H9 (cell line): ENCODE data around the gene NKAIN4. TPM values are rescaled to one million over a fixed set of nuclear protein-coding genes. Genes with fewer than 3 reads are reported as not detected.

Experiments
- DNase-seq: peaks from one replicate; pipeline ENCODE4 v3.0.0-alpha.2; 2017
- H2AFZ ChIP-seq: one replicate; pipeline ENCODE4 v1.6.1; 2013; ENCODE audit warnings: mild to moderate bottlenecking, low read length, control low read depth, moderate library complexity
- H2AK5ac ChIP-seq: 2 replicates; pipeline ENCODE4 v1.6.1; 2013; ENCODE audit warnings: low read length, control low read depth, mixed read lengths; ENCODE audit not compliant: insufficient read length
- H2BK120ac ChIP-seq: one replicate; pipeline ENCODE4 v1.6.1; 2013; ENCODE audit warnings: low read depth, mild to moderate bottlenecking, low read length, control low read depth, inconsistent platforms; ENCODE audit not compliant: poor library complexity, severe bottlenecking
- H2BK12ac ChIP-seq: 2 replicates; pipeline ENCODE4 v1.6.1; 2013; ENCODE audit warnings: low read length, control low read depth, mixed read lengths, low read depth; ENCODE audit not compliant: insufficient read length
- H2BK15ac ChIP-seq: 2 replicates; pipeline ENCODE4 v1.6.1; 2013; ENCODE audit warnings: low read depth, low read length, control low read depth
- H2BK20ac ChIP-seq: one replicate; pipeline ENCODE4 v1.6.1; 2013; ENCODE audit warnings: low read depth, mild to moderate bottlenecking, low read length, control low read depth, inconsistent platforms; ENCODE audit not compliant: poor library complexity, severe bottlenecking
- H2BK5ac ChIP-seq: 2 replicates; pipeline ENCODE4 v1.6.1; 2013; ENCODE audit warnings: low read length, control low read depth, mixed read lengths; ENCODE audit not compliant: insufficient read length
- H3K14ac ChIP-seq: 2 replicates; pipeline ENCODE4 v1.6.1; 2013; ENCODE audit warnings: low read length, control low read depth; ENCODE audit not compliant: insufficient read depth
- H3K18ac ChIP-seq: 2 replicates; pipeline ENCODE4 v1.6.1; 2013; ENCODE audit warnings: low read depth, mild to moderate bottlenecking, mixed read lengths, low read length, control low read depth; ENCODE audit not compliant: insufficient read length
- H3K23ac ChIP-seq: 2 replicates; pipeline ENCODE4 v1.6.1; 2013; ENCODE audit warnings: low read length, control low read depth, mixed read lengths, low read depth; ENCODE audit not compliant: insufficient read length
- H3K23me2 ChIP-seq: 2 replicates; pipeline ENCODE4 v1.6.1; 2013; ENCODE audit warnings: low read depth, mild to moderate bottlenecking, mixed read lengths, low read length, control low read depth; ENCODE audit not compliant: insufficient read length, poor library complexity, severe bottlenecking
- H3K27ac ChIP-seq: 2 replicates; pipeline ENCODE4 v1.5.1; 2013; ENCODE audit warnings: low read length, control low read depth, mixed read lengths, low read depth; ENCODE audit not compliant: insufficient read length
- H3K27me3 ChIP-seq: 2 replicates; pipeline ENCODE4 v1.6.1; 2013; ENCODE audit warnings: low read length, control low read depth, inconsistent platforms; ENCODE audit not compliant: insufficient read depth
- H3K4ac ChIP-seq: 2 replicates; pipeline ENCODE4 v1.6.1; 2013; ENCODE audit warnings: low read depth, mild to moderate bottlenecking, control low read depth, inconsistent platforms, low read length, moderate library complexity
- H3K4me1 ChIP-seq: 2 replicates; pipeline ENCODE4 v1.6.1; 2013; ENCODE audit warnings: low read length, control low read depth, inconsistent platforms; ENCODE audit not compliant: insufficient read depth
- H3K4me2 ChIP-seq: 2 replicates; pipeline ENCODE4 v1.6.1; 2013; ENCODE audit warnings: low read length, control low read depth, mixed read lengths; ENCODE audit not compliant: insufficient read length, insufficient read depth
- H3K56ac ChIP-seq: 2 replicates; pipeline ENCODE4 v1.6.1; 2013; ENCODE audit warnings: low read depth, mild to moderate bottlenecking, mixed read lengths, low read length, control low read depth; ENCODE audit not compliant: insufficient read length
- H3K79me1 ChIP-seq: 2 replicates; pipeline ENCODE4 v1.6.1; 2013; ENCODE audit warnings: low read depth, mild to moderate bottlenecking, moderate library complexity, low read length, control low read depth, inconsistent platforms; ENCODE audit not compliant: insufficient read depth, poor library complexity, severe bottlenecking
- H3K79me2 ChIP-seq: 2 replicates; pipeline ENCODE4 v1.6.1; 2013; ENCODE audit warnings: low read length, control low read depth, inconsistent platforms; ENCODE audit not compliant: insufficient read depth
- H3K9ac ChIP-seq: 2 replicates; pipeline ENCODE4 v1.6.1; 2013; ENCODE audit warnings: low read length, control low read depth, mixed read lengths; ENCODE audit not compliant: insufficient read length; ENCODE audit errors: extremely low read depth
- H3K9me3 ChIP-seq: one replicate; pipeline ENCODE4 v1.6.1; 2013; ENCODE audit warnings: low read depth, low read length, inconsistent platforms; ENCODE audit not compliant: control insufficient read depth
- H3T11ph ChIP-seq: one replicate; pipeline ENCODE4 v1.6.1; 2013; ENCODE audit warnings: mild to moderate bottlenecking, low read length, control low read depth, inconsistent platforms
- H4K20me1 ChIP-seq: one replicate; pipeline ENCODE4 v1.6.1; 2013; ENCODE audit not compliant: control insufficient read depth, insufficient read length, insufficient read depth
- H4K5ac ChIP-seq: 2 replicates; pipeline ENCODE4 v1.6.1; 2013; ENCODE audit warnings: low read depth, mild to moderate bottlenecking, mixed read lengths, low read length, control low read depth; ENCODE audit not compliant: insufficient read length
- H4K8ac ChIP-seq: replicated peaks from 2 replicates; pipeline ENCODE4 v1.6.1; 2013; ENCODE audit warnings: low read length, control low read depth, mixed read lengths, low read depth; ENCODE audit not compliant: insufficient read length
- H4K91ac ChIP-seq: 2 replicates; pipeline ENCODE4 v1.6.1; 2013; ENCODE audit warnings: low read depth, mild to moderate bottlenecking, moderate library complexity, mixed read lengths, low read length, control low read depth; ENCODE audit not compliant: insufficient read length
- H3K27ac Mint-ChIP-seq, 3 experiments: 2 replicates in 2 of 3; 3 replicates in 1 of 3; pipeline ENCODE4 v1.8.0; 2020 to 2021; ENCODE audit warnings: mixed read lengths in 3 of 3, mild to moderate bottlenecking in 1 of 3, moderate library complexity in 1 of 3
- H3K27me3 Mint-ChIP-seq: 2 replicates; pipeline ENCODE4 v1.8.0; 2021; ENCODE audit warnings: low read depth, mild to moderate bottlenecking, moderate library complexity, mixed read lengths
- H3K36me3 Mint-ChIP-seq, 3 experiments: 2 replicates in 2 of 3; 3 replicates in 1 of 3; pipeline ENCODE4 v1.8.0; 2020 to 2021; ENCODE audit warnings: low read depth in 3 of 3, mixed read lengths in 3 of 3; ENCODE audit not compliant: insufficient read depth in 1 of 3
- H3K4me1 Mint-ChIP-seq, 2 experiments: 2 replicates each; pipeline ENCODE4 v1.8.0; 2020; ENCODE audit warnings: mixed read lengths in 2 of 2
- H3K4me3 Mint-ChIP-seq, 2 experiments: 2 replicates in 1 of 2; 3 replicates in 1 of 2; pipeline ENCODE4 v1.8.0; 2020 to 2021; ENCODE audit warnings: mild to moderate bottlenecking in 2 of 2, mixed read lengths in 2 of 2, moderate library complexity in 1 of 2
- H3K9me3 Mint-ChIP-seq, 2 experiments: 2 replicates in 1 of 2; 3 replicates in 1 of 2; pipeline ENCODE4 v1.8.0; 2020; ENCODE audit warnings: mild to moderate bottlenecking in 2 of 2, mixed read lengths in 2 of 2, moderate library complexity in 1 of 2
- CTCF ChIP-seq: fragments of 200-600 bp; sonication (generic); conservative IDR thresholded peaks from 3 replicates; pipeline ENCODE4 v1.8.0; 2021; ENCODE audit warnings: antibody characterized with exemption, mild to moderate bottlenecking
- WGBS: extraction: QIAGEN DNeasy Blood & Tissue Kit; methylation state at CpG from one replicate; pipeline ENCODE4 v1.1.7; 2013; ENCODE audit warnings: missing lambda C conversion rate, low lambda C conversion rate, mixed read lengths; ENCODE audit not compliant: insufficient read length; ENCODE audit errors: extremely low coverage; 5-methylcytosine and 5-hydroxymethylcytosine counted together
- total RNA-seq: library from RNA; stranded (reverse); gene quantifications from 2 replicates; pipeline ENCODE4 v1.2.1, GENCODE V29; 2021

The NKAIN4 gene
- total RNA-seq, 1 experiment from 2014 or later = 20.9 TPM

GRCh38 chr20:63277466-63278272 is 23.4 kb upstream of the NKAIN4 start:
- Histone ChIP-seq H3K18ac (no peak overlapping the region), H3K4me1 (0 out of 2 replicates have a peak, but pooled peaks cover 2% of the 10 kb centered on the region), H3K23ac (no peak overlapping the region), H3K4ac (no peak overlapping the region), H3T11ph (no peak overlapping the region), H2BK15ac (no peak overlapping the region), H2BK5ac (no peak overlapping the region), H2BK120ac (no peak overlapping the region), H4K20me1 (no peaks in the 10 kb centered on the region), H2AFZ (no peak overlapping the region), H4K91ac (no peak overlapping the region), H3K79me2 (peaks cover 27% of the 10 kb centered on the region; the same call in 1 of the 2 replicates), H3K14ac (no peak overlapping the region; the same call in 1 of the 2 replicates), H4K5ac (no peak overlapping the region), H2BK12ac (no peak overlapping the region), H3K4me2 (no peak overlapping the region), H4K8ac (no peak overlapping the region), H3K79me1 (peaks cover 14% of the 10 kb centered on the region), H3K27me3 (no peaks in the 10 kb centered on the region), H2AK5ac (no peak overlapping the region), H3K9me3 (no peaks in the 10 kb centered on the region), H3K9ac (no peak overlapping the region), H3K56ac (no peak overlapping the region), H3K27ac (no peak overlapping the region), H3K23me2 (no peaks in the 10 kb centered on the region), H2BK20ac (no peak overlapping the region)
- peaks cover 7% of the 10 kb centered on the region in 2 experiments; a peak in 3 of 4 replicates for H3K4me1 Mint-ChIP-seq
- DNase-seq = no peak
- peaks cover 16 to 57% (median 47%) of the 10 kb centered on the region in 3 experiments for H3K36me3 Mint-ChIP-seq
- H3K27ac Mint-ChIP-seq = no peak overlapping the region
- WGBS = no CpG with 5 or more reads among the region's 30 CpGs
- no peak for TF ChIP-seq CTCF
- H3K4me3 Mint-ChIP-seq = no peak overlapping the region
- H3K9me3 Mint-ChIP-seq = no peaks in the 10 kb centered on the region
- H3K27me3 Mint-ChIP-seq = no peaks in the 10 kb centered on the region
